Measurements from ENCODE around the gene WDCP. TPM values are rescaled to one million over a fixed set of nuclear protein-coding genes. Genes with fewer than 3 reads are reported as not detected.
A peak's percentile ranks its signal among the peaks of the same experiment; 100 is the strongest.

WDCP gene
- total and polyA plus RNA-seq, 2 donors from 2014 or later: 2.9 to 11.7 TPM

DNA sequence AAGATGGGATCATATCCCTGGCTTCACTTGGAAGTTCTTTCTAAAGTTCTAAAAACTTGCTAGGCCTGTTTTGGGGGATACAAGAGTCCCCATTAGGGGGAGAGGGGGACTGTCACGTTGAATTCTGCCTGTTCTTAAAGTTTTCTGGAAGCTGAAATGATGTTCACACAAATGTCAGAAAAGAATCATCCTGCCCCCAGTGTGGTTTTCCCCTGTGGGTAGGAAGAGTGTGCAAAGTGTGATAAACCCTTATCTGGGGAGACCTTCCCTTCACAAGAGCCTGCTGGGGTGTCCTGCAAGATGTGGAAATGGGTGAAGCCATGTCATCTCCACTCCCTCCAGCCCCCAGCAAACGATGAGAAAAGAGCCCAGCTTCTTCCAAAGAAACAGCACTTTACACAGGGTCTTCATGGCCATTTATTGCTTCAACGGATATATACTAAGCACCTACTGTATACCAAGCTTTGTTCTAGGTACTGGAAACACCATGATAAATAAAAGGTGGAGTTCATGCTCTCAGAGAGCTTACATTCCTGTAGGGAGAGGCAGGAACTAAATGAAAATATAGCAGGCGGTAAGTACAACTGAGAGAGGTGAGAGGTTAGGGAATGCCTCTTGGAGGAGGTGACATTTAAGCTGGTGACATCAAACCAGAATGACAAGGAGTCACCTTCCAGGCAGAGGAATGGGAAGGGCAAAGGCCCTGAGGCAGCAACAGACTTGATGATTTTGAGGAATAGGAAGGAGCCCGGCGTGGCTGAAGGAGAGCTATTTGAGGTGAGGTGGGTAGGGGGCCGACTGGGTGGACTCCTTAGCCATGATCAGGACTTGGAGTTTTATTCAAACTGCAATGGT lies 35.7 kb downstream of the WDCP start:
- intact Hi-C loops (cut with DNase I): no loop called here
- H3K4me1 ChIP-seq (ENCODE audit: control insufficient read depth in 2 of 3, insufficient read depth in 2 of 3, low read depth in 1 of 3, low read length in 3 of 3): peaks cover 0 to 2% (median 0%) of the 10 kb centered on the region in 3 donors
- DNase-seq: no peak
- no peak overlapping the region for H3K4me3 ChIP-seq (ENCODE audit: low read length in 3 of 3)
- H3K27me3 ChIP-seq (ENCODE audit: control insufficient read depth, insufficient read depth, low read length): no peaks in the 10 kb centered on the region
- FAIRE-seq: no peak
- TF ChIP-seq, protein P1, sequence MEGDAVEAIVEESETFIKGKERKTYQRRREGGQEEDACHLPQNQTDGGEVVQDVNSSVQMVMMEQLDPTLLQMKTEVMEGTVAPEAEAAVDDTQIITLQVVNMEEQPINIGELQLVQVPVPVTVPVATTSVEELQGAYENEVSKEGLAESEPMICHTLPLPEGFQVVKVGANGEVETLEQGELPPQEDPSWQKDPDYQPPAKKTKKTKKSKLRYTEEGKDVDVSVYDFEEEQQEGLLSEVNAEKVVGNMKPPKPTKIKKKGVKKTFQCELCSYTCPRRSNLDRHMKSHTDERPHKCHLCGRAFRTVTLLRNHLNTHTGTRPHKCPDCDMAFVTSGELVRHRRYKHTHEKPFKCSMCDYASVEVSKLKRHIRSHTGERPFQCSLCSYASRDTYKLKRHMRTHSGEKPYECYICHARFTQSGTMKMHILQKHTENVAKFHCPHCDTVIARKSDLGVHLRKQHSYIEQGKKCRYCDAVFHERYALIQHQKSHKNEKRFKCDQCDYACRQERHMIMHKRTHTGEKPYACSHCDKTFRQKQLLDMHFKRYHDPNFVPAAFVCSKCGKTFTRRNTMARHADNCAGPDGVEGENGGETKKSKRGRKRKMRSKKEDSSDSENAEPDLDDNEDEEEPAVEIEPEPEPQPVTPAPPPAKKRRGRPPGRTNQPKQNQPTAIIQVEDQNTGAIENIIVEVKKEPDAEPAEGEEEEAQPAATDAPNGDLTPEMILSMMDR (IDR thresholded peaks at IDR 0.05; ENCODE audit: borderline replicate concordance, extremely low read depth, insufficient read depth): no peak
- no peaks in the 10 kb centered on the region for H3K9me3 ChIP-seq (ENCODE audit: control insufficient read depth in 2 of 3, insufficient read depth in 1 of 3, low read length in 3 of 3)
- no peak overlapping the region for H3K9ac ChIP-seq (ENCODE audit: low read length in 3 of 3)
- H3K36me3 ChIP-seq (ENCODE audit: control insufficient read depth in 2 of 3, insufficient read depth in 3 of 3, low read length in 3 of 3): no peaks in the 10 kb centered on the region
- no peak overlapping the region for H3K27ac ChIP-seq (ENCODE audit: low read depth in 2 of 2, low read length in 2 of 2)

DNA sequence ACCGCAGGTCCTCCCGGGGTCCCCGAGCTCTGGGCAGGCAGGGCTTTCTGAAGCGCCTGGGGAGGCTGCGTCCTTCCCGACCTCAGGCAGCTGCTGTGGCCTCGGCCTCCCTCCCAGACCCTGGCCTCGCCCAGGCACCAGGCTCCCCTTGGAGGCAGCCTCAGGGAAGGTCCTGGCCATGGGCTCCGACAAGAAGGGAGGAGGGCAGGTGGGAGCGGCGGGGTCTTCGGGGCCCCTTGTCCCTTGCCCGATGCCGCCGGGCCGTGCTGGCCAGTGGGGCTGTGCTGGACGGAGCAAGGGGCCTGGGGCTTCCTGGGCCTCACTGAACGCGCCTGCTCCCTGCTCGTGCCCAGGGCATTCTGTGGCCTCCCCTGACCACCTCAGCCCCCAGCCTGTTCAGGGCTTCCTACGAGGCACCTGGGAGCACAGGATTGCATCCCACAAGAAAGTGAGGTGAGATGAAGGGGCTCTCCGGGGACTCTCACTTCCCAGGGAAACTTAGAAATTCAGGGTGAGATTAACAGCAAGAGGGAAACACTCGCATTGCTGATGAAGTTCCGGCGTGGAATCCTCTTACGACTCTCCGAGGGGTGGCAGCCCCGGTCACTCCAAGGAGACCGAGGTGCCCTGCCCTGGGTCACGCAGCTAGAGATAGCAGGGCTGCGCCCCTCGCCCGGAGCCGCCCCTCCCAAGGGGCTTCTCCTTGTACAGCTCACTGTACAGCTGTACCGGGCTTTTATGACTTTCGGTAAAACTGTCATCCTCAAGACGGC lies 36.5 kb downstream of the WDCP start:
- Histone ChIP-seq H3K27ac (ENCODE audit: low read depth in 2 of 2, low read length in 2 of 2) (no peak overlapping the region), H3K4me3 (ENCODE audit: low read length in 3 of 3) (no peak overlapping the region), H3K9ac (ENCODE audit: low read length in 3 of 3) (no peak overlapping the region), H3K27me3 (ENCODE audit: control insufficient read depth, insufficient read depth, low read length) (no peaks in the 10 kb centered on the region), H3K36me3 (ENCODE audit: control insufficient read depth in 2 of 3, insufficient read depth in 3 of 3, low read length in 3 of 3) (no peaks in the 10 kb centered on the region), H3K9me3 (ENCODE audit: control insufficient read depth in 2 of 3, insufficient read depth in 1 of 3, low read length in 3 of 3) (no peaks in the 10 kb centered on the region), H3K4me1 (ENCODE audit: control insufficient read depth in 2 of 3, insufficient read depth in 2 of 3, low read depth in 1 of 3, low read length in 3 of 3) (peaks cover 0 to 2% (median 0%) of the 10 kb centered on the region in 3 donors)
- FAIRE-seq: no peak
- TF ChIP-seq, protein P1 (IDR thresholded peaks at IDR 0.05; ENCODE audit: borderline replicate concordance, extremely low read depth, insufficient read depth): no peak
- intact Hi-C loops (cut with DNase I): no loop called here
- DNase-seq: peak in 2 of 5 donors; percentile 14 to 42

DNA sequence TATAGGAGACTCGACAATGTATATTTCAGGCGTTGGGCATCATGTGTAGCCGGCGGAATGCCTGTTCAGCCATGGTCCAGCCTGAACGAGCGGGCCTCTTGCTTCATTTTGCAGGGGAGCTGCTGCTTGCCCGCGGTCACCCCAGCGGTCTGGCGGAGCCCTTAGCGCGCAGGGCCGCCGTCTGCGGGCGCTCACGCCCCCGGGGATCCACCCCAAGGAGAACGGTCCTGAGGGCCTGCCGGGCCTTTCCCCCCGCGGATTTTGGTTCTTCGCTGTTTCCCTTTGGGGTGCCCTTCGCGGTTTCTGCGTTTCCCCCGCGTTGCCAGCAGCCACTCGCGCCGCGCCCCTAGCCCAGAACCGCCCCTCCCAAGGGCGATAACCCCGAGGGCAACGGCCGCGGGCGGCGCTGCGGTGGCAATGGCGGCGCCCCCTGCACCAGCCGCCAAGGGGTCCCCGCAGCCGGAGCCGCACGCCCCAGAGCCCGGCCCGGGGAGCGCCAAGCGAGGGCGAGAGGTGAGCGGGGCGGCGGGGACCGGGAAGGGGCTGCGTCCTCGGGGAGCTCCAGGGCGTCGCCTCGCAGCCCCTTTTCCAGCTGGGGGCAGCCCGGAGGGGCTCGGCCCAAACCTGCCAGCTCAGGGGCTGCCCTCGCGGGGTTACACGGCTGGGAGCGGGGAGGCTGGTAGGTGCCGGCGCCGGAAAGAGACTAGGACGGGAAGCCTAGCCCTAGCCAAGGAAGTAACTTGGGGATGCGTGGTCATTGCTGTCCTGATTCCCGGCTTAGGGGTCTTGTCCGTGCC lies 37.3 kb downstream of the WDCP start, which contains the start of gene MFSD2B:
MFSD2B (plus strand) TSS at position 406 of the 797 bp plus-strand sequence; CDS start at position 418, 12 bp downstream.
- Histone ChIP-seq H3K27me3 (ENCODE audit: control insufficient read depth, insufficient read depth, low read length) (no peaks in the 10 kb centered on the region), H3K4me3 (ENCODE audit: low read length in 3 of 3) (no peak within 1 kb of the TSS), H3K27ac (ENCODE audit: low read depth in 2 of 2, low read length in 2 of 2) (no peak within 1 kb of the TSS), H3K4me1 (ENCODE audit: control insufficient read depth in 2 of 3, insufficient read depth in 2 of 3, low read depth in 1 of 3, low read length in 3 of 3) (peaks cover 0 to 2% (median 0%) of the 10 kb centered on the region in 3 donors), H3K9ac (ENCODE audit: low read length in 3 of 3) (no peak within 1 kb of the TSS), H3K9me3 (ENCODE audit: control insufficient read depth in 2 of 3, insufficient read depth in 1 of 3, low read length in 3 of 3) (no peaks in the 10 kb centered on the region), H3K36me3 (ENCODE audit: control insufficient read depth in 2 of 3, insufficient read depth in 3 of 3, low read length in 3 of 3) (no peaks in the 10 kb centered on the region)
- intact Hi-C loops (cut with DNase I): no loop called here
- TF ChIP-seq, protein P1 (IDR thresholded peaks at IDR 0.05; ENCODE audit: borderline replicate concordance, extremely low read depth, insufficient read depth): no peak
- FAIRE-seq (no peak), DNase-seq (peak in 3 of 5 donors; percentile 25 to 36 (median 26))
